ENCODE results near the gene SAFB. TPM values are rescaled to one million over a fixed set of nuclear protein-coding genes. Genes with fewer than 3 reads are reported as not detected.

The SAFB gene
- total and polyA plus RNA-seq, 2 of the 13 experiments (the other 11 are each of a cell fraction or from before 2014, with no cell fraction given): 21.0 to 28.4 TPM

DNA sequence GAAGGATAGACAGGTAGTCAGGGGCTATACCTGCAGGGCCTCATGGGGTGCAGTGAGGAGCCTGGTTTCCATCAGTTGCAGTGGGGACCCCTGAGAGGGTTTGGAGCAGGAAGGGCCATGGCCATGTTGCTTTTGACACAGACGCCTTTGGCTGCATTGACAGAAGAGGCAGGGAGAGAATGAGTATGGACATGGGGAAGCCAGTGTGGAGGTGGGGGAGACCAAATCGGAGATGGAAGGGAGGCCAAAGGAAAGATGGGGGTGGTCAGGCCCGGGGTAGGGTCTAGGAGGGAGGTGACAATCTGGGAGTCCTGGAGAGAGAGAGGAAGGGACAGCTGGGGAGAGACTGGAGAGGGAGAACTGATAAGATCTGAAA, 59.2 kb downstream of the SAFB start:
- in situ Hi-C loops (cut with HindIII; ENCODE audit: extremely low pct_ligation_motif_present, low pct_unique_long_range_greater_than_20kb) (no loop called here), intact Hi-C loops (cut with micrococcal nuclease; ENCODE audit: unreplicated experiment) (no loop called here)
- no peak overlapping the region for H3K27ac ChIP-seq (ENCODE audit: extremely low read length, insufficient read depth, low read length)
- ATAC-seq (no peak), DNase-seq (ENCODE audit: low spot score) (no peak), FAIRE-seq (no peak)
- H3K36me3 ChIP-seq (replicated peaks in 1 of 2; ENCODE audit: control insufficient read depth in 1 of 2, insufficient read depth in 2 of 2, low read length in 2 of 2): no peaks in the 10 kb centered on the region
- WGBS (ENCODE audit: low lambda C conversion rate): 20% methylated on average over 3 of the region's 3 CpGs
- POLR2A ChIA-PET: interaction anchor here (1.8 kb wide), 1 partner anchor 59 kb away, joined by 5 read pairs; the partner anchor contains the start of genes SAFB and SAFB2
- H3K4me1 ChIP-seq (ENCODE audit: insufficient read depth, low read length): peaks cover 35% of the 10 kb centered on the region
- TF ChIP-seq AGO1 (IDR thresholded peaks at IDR 0.05; ENCODE audit: low read depth, low read length, poor library complexity, severe bottlenecking) (no peak), ZNF446 (CRISPR knock-in tag; IDR thresholded peaks at IDR 0.05) (no peak), GPBP1L1 (CRISPR knock-in tag; IDR thresholded peaks at IDR 0.05) (no peak)
- H3K27me3 ChIP-seq (ENCODE audit: control insufficient read depth in 1 of 2, insufficient read depth in 2 of 2, low read length in 2 of 2): no peaks in the 10 kb centered on the region; a peak in 1 of 5 replicates
- H2AFZ ChIP-seq (ENCODE audit: low read length): no peak overlapping the region
- H3K9me3 ChIP-seq (ENCODE audit: low read length): no peaks in the 10 kb centered on the region
- H3K9ac ChIP-seq (ENCODE audit: insufficient read depth, low read depth, low read length): no peak overlapping the region
- no TSS peak for BruUV-seq (replicated peaks)
- H4K20me1 ChIP-seq (ENCODE audit: insufficient read depth, low read length): no peaks in the 10 kb centered on the region
- peaks cover 7% of the 10 kb centered on the region for H3K79me2 ChIP-seq (ENCODE audit: insufficient read depth, low read length)
- no peak overlapping the region for H3K4me2 ChIP-seq (ENCODE audit: low read depth, low read length)
- H3K4me3 ChIP-seq (replicated peaks in 1 of 3; ENCODE audit: insufficient read depth in 1 of 3, low read depth in 2 of 3, low read length in 3 of 3): no peak overlapping the region
- CTCF ChIA-PET (ENCODE audit: low intra/inter-chr PET ratio, low total read pairs): no interaction called here

- no peak overlapping the region for H3K9ac ChIP-seq (ENCODE audit: insufficient read depth, low read depth, low read length)
- peaks cover 38% of the 10 kb centered on the region for H3K4me1 ChIP-seq (ENCODE audit: insufficient read depth, low read length)
- no peak for FAIRE-seq
- no peaks in the 10 kb centered on the region for H4K20me1 ChIP-seq (ENCODE audit: insufficient read depth, low read length)
- no peak for DNase-seq (ENCODE audit: low spot score)
- no peaks in the 10 kb centered on the region for H3K36me3 ChIP-seq (replicated peaks in 1 of 2; ENCODE audit: control insufficient read depth in 1 of 2, insufficient read depth in 2 of 2, low read length in 2 of 2)
- ChIA-PET CTCF (ENCODE audit: low intra/inter-chr PET ratio, low total read pairs) (no interaction called here), POLR2A (interaction anchor here (1.8 kb wide), 1 partner anchor 61 kb away, joined by 5 read pairs; the partner anchor contains the start of genes SAFB and SAFB2)
- in situ Hi-C loops (cut with HindIII; ENCODE audit: extremely low pct_ligation_motif_present, low pct_unique_long_range_greater_than_20kb) (no loop called here), intact Hi-C loops (cut with micrococcal nuclease; ENCODE audit: unreplicated experiment) (no loop called here)
- BruUV-seq (replicated peaks): no TSS peak
- no peak overlapping the region for H3K4me3 ChIP-seq (replicated peaks in 1 of 3; ENCODE audit: insufficient read depth in 1 of 3, low read depth in 2 of 3, low read length in 3 of 3)
- WGBS (ENCODE audit: low lambda C conversion rate): 73% methylated on average over 10 of the region's 10 CpGs
- no peak overlapping the region for H3K4me2 ChIP-seq (ENCODE audit: low read depth, low read length)
- no peak for ATAC-seq
- H3K27me3 ChIP-seq (ENCODE audit: control insufficient read depth in 1 of 2, insufficient read depth in 2 of 2, low read length in 2 of 2): no peaks in the 10 kb centered on the region; a peak in 1 of 5 replicates
- H3K27ac ChIP-seq (ENCODE audit: extremely low read length, insufficient read depth, low read length): no peak overlapping the region
- no peak overlapping the region for H2AFZ ChIP-seq (ENCODE audit: low read length)
- H3K79me2 ChIP-seq (ENCODE audit: insufficient read depth, low read length): peaks cover 7% of the 10 kb centered on the region
- no peaks in the 10 kb centered on the region for H3K9me3 ChIP-seq (ENCODE audit: low read length)
- TF ChIP-seq FIP1L1 (IDR thresholded peaks at IDR 0.05; ENCODE audit: borderline replicate concordance, insufficient read depth, low read depth, low read length) (no peak), HNF1B (CRISPR knock-in tag; IDR thresholded peaks at IDR 0.05) (no peak), U2AF1 (optimal IDR thresholded peaks at IDR 0.05; ENCODE audit: low read depth, low read length) (no peak), ATF7 (IDR thresholded peaks at IDR 0.05) (no peak), ATF7 (CRISPR knock-in tag; IDR thresholded peaks at IDR 0.05) (no peak), MAFK (conservative IDR thresholded peaks at IDR 0.05 in 1 of 2, IDR thresholded peaks at IDR 0.05 in 1 of 2; ENCODE audit: low read length in 2 of 2) (no peak), ONECUT2 (CRISPR knock-in tag; IDR thresholded peaks at IDR 0.05) (no peak), ZNF652 (CRISPR knock-in tag; IDR thresholded peaks at IDR 0.05; ENCODE audit: borderline replicate concordance, low read depth) (no peak), XRCC5 (optimal IDR thresholded peaks at IDR 0.05; ENCODE audit: low read length) (no peak), NFIB (CRISPR knock-in tag; IDR thresholded peaks at IDR 0.05; ENCODE audit: borderline replicate concordance) (no peak)
- TF ChIP-seq, protein P1, sequence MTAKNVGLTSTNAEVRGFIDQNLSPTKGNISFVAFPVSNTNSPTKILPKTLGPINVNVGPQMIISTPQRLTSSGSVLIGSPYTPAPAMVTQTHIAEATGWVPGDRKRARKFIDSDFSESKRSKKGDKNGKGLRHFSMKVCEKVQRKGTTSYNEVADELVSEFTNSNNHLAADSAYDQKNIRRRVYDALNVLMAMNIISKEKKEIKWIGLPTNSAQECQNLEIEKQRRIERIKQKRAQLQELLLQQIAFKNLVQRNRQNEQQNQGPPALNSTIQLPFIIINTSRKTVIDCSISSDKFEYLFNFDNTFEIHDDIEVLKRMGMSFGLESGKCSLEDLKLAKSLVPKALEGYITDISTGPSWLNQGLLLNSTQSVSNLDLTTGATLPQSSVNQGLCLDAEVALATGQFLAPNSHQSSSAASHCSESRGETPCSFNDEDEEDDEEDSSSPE (CRISPR knock-in tag; IDR thresholded peaks at IDR 0.05): no peak
Observed at GRCh38 chr19:5683177-5683886, 60.4 kb downstream of the SAFB start.
